ENCODE results near the gene ACVRL1.
A peak's percentile ranks its signal among the peaks of the same experiment; 100 is the strongest.

Gene ACVRL1

GRCh38 chr12:51917041-51917590, 9.8 kb downstream of the ACVRL1 start:
- DNase-seq: no peak
- Histone ChIP-seq H3K27me3 (replicated peaks; ENCODE audit: control insufficient read depth, insufficient read depth, low read length, poor library complexity, severe bottlenecking) (no peaks in the 10 kb centered on the region), H3K4me3 (ENCODE audit: insufficient read depth, low read depth, low read length, poor library complexity, severe bottlenecking) (no peak overlapping the region), H3K4me1 (ENCODE audit: control insufficient read depth, insufficient read depth, low read length, poor library complexity, severe bottlenecking) (no peaks in the 10 kb centered on the region), H3K27ac (ENCODE audit: insufficient read depth, low read length, poor library complexity, severe bottlenecking) (no peak overlapping the region), H3K36me3 (ENCODE audit: control insufficient read depth, insufficient read depth, low read length) (no peaks in the 10 kb centered on the region), H3K9me3 (ENCODE audit: control insufficient read depth, low read length) (no peaks in the 10 kb centered on the region)

- no peaks in the 10 kb centered on the region for H3K36me3 ChIP-seq (ENCODE audit: control insufficient read depth, insufficient read depth, low read length)
- H3K27me3 ChIP-seq (replicated peaks; ENCODE audit: control insufficient read depth, insufficient read depth, low read length, poor library complexity, severe bottlenecking): no peaks in the 10 kb centered on the region
- no peak overlapping the region for H3K4me3 ChIP-seq (ENCODE audit: insufficient read depth, low read depth, low read length, poor library complexity, severe bottlenecking)
- H3K9me3 ChIP-seq (ENCODE audit: control insufficient read depth, low read length): no peaks in the 10 kb centered on the region
- no peak for DNase-seq
- H3K27ac ChIP-seq (ENCODE audit: insufficient read depth, low read length, poor library complexity, severe bottlenecking): no peak overlapping the region
- H3K4me1 ChIP-seq (ENCODE audit: control insufficient read depth, insufficient read depth, low read length, poor library complexity, severe bottlenecking): no peaks in the 10 kb centered on the region
Observed at GRCh38 chr12:51917746-51918453, 10.6 kb downstream of the ACVRL1 start.

GRCh38 chr12:51920046-51920445, 12.7 kb downstream of the ACVRL1 start:
- H3K4me1 ChIP-seq (ENCODE audit: control insufficient read depth, insufficient read depth, low read length, poor library complexity, severe bottlenecking): no peaks in the 10 kb centered on the region
- H3K27me3 ChIP-seq (replicated peaks; ENCODE audit: control insufficient read depth, insufficient read depth, low read length, poor library complexity, severe bottlenecking): no peaks in the 10 kb centered on the region
- no peak overlapping the region for H3K27ac ChIP-seq (ENCODE audit: insufficient read depth, low read length, poor library complexity, severe bottlenecking)
- no peak overlapping the region for H3K4me3 ChIP-seq (ENCODE audit: insufficient read depth, low read depth, low read length, poor library complexity, severe bottlenecking)
- H3K9me3 ChIP-seq (ENCODE audit: control insufficient read depth, low read length): no peaks in the 10 kb centered on the region
- no peak for DNase-seq
- H3K36me3 ChIP-seq (ENCODE audit: control insufficient read depth, insufficient read depth, low read length): no peaks in the 10 kb centered on the region

GRCh38 chr12:51921017-51921725, 13.9 kb downstream of the ACVRL1 start:
- DNase-seq: no peak
- H3K27ac ChIP-seq (ENCODE audit: insufficient read depth, low read length, poor library complexity, severe bottlenecking): no peak overlapping the region
- no peaks in the 10 kb centered on the region for H3K27me3 ChIP-seq (replicated peaks; ENCODE audit: control insufficient read depth, insufficient read depth, low read length, poor library complexity, severe bottlenecking)

GRCh38 chr12:51922146-51922545, 14.8 kb downstream of the ACVRL1 start:
- no peaks in the 10 kb centered on the region for H3K4me1 ChIP-seq (ENCODE audit: control insufficient read depth, insufficient read depth, low read length, poor library complexity, severe bottlenecking)
- no peaks in the 10 kb centered on the region for H3K9me3 ChIP-seq (ENCODE audit: control insufficient read depth, low read length)
- H3K4me3 ChIP-seq (ENCODE audit: insufficient read depth, low read depth, low read length, poor library complexity, severe bottlenecking): no peak overlapping the region
- no peaks in the 10 kb centered on the region for H3K27me3 ChIP-seq (replicated peaks; ENCODE audit: control insufficient read depth, insufficient read depth, low read length, poor library complexity, severe bottlenecking)
- no peaks in the 10 kb centered on the region for H3K36me3 ChIP-seq (ENCODE audit: control insufficient read depth, insufficient read depth, low read length)
- no peak overlapping the region for H3K27ac ChIP-seq (ENCODE audit: insufficient read depth, low read length, poor library complexity, severe bottlenecking)
- no peak for DNase-seq

More at GRCh38 chr12:51921017-51921725, 13.9 kb downstream of the ACVRL1 start:
- no peaks in the 10 kb centered on the region for H3K9me3 ChIP-seq (ENCODE audit: control insufficient read depth, low read length)
- no peaks in the 10 kb centered on the region for H3K4me1 ChIP-seq (ENCODE audit: control insufficient read depth, insufficient read depth, low read length, poor library complexity, severe bottlenecking)
- no peak overlapping the region for H3K4me3 ChIP-seq (ENCODE audit: insufficient read depth, low read depth, low read length, poor library complexity, severe bottlenecking)
- H3K36me3 ChIP-seq (ENCODE audit: control insufficient read depth, insufficient read depth, low read length): no peaks in the 10 kb centered on the region

GRCh38 chr12:51922762-51923505, 15.6 kb downstream of the ACVRL1 start:
- no peaks in the 10 kb centered on the region for H3K36me3 ChIP-seq (ENCODE audit: control insufficient read depth, insufficient read depth, low read length)
- no peak for DNase-seq
- H3K9me3 ChIP-seq (ENCODE audit: control insufficient read depth, low read length): no peaks in the 10 kb centered on the region
- no peak overlapping the region for H3K27ac ChIP-seq (ENCODE audit: insufficient read depth, low read length, poor library complexity, severe bottlenecking)
- no peaks in the 10 kb centered on the region for H3K4me1 ChIP-seq (ENCODE audit: control insufficient read depth, insufficient read depth, low read length, poor library complexity, severe bottlenecking)
- H3K4me3 ChIP-seq (ENCODE audit: insufficient read depth, low read depth, low read length, poor library complexity, severe bottlenecking): no peak overlapping the region
- H3K27me3 ChIP-seq (replicated peaks; ENCODE audit: control insufficient read depth, insufficient read depth, low read length, poor library complexity, severe bottlenecking): no peaks in the 10 kb centered on the region

- no peaks in the 10 kb centered on the region for H3K36me3 ChIP-seq (ENCODE audit: control insufficient read depth, insufficient read depth, low read length)
- no peaks in the 10 kb centered on the region for H3K9me3 ChIP-seq (ENCODE audit: control insufficient read depth, low read length)
- H3K27me3 ChIP-seq (replicated peaks; ENCODE audit: control insufficient read depth, insufficient read depth, low read length, poor library complexity, severe bottlenecking): no peaks in the 10 kb centered on the region
- H3K4me1 ChIP-seq (ENCODE audit: control insufficient read depth, insufficient read depth, low read length, poor library complexity, severe bottlenecking): no peaks in the 10 kb centered on the region
- peak; percentile 10 to 16 (median 11) for DNase-seq
- H3K4me3 ChIP-seq (ENCODE audit: insufficient read depth, low read depth, low read length, poor library complexity, severe bottlenecking): no peak overlapping the region
- no peak overlapping the region for H3K27ac ChIP-seq (ENCODE audit: insufficient read depth, low read length, poor library complexity, severe bottlenecking)
Observed at GRCh38 chr12:51923506-51924365, 16.4 kb downstream of the ACVRL1 start.

GRCh38 chr12:51924551-51925319, 17.4 kb downstream of the ACVRL1 start:
- H3K4me3 ChIP-seq (ENCODE audit: insufficient read depth, low read depth, low read length, poor library complexity, severe bottlenecking): no peak overlapping the region
- H3K4me1 ChIP-seq (ENCODE audit: control insufficient read depth, insufficient read depth, low read length, poor library complexity, severe bottlenecking): no peaks in the 10 kb centered on the region
- no peaks in the 10 kb centered on the region for H3K9me3 ChIP-seq (ENCODE audit: control insufficient read depth, low read length)
- no peak for DNase-seq
- H3K27ac ChIP-seq (ENCODE audit: insufficient read depth, low read length, poor library complexity, severe bottlenecking): no peak overlapping the region
- H3K36me3 ChIP-seq (ENCODE audit: control insufficient read depth, insufficient read depth, low read length): no peaks in the 10 kb centered on the region
- H3K27me3 ChIP-seq (replicated peaks; ENCODE audit: control insufficient read depth, insufficient read depth, low read length, poor library complexity, severe bottlenecking): no peaks in the 10 kb centered on the region
